ENCODE measurements around the gene FUT3.
"Not testable (repeated sequence)": the region's sequence is repeated elsewhere in the genome, so short reads cannot be mapped to it uniquely, and the experiment has no call there.

Gene FUT3

GRCh38 chr19:5848621-5849020 is 2.6 kb downstream of the FUT3 start:
- not testable (repeated sequence) for DNase-seq (ENCODE audit: low spot score)

DNA sequence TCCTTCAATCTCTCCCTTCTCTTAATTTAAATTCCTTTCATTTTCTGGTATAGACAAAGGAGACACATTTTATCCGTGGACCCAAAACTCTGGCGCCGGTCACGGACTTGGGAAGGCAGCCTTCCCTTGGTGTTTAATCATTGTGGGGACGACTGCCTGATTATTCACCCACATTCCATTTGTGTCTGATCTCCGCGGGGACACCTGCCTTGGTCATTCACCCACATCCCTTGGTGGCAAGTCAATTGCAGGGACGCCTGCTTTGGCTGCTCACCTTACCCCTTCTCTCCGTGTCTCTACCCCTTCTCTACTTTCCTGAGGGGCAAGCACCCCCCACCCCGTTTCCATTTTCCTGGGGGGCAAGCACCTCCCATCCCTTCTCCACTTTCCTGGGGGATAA is 3.4 kb downstream of the FUT3 start:
- not testable (repeated sequence) for DNase-seq (ENCODE audit: low spot score)

GRCh38 chr19:5844456-5845433 is 6.5 kb downstream of the FUT3 start:
- DNase-seq (ENCODE audit: low spot score): no peak

- DNase-seq (ENCODE audit: low spot score): no peak
Measured at GRCh38 chr19:5843295-5843927, 7.8 kb downstream of the FUT3 start.

GRCh38 chr19:5841735-5842111 is 9.5 kb downstream of the FUT3 start:
- not testable (repeated sequence) for DNase-seq (ENCODE audit: low spot score)

GRCh38 chr19:5839065-5840017 is 11.9 kb downstream of the FUT3 start, which contains the start of gene FUT6:
Gene FUT6 (minus strand): TSS chr19:5839702. CDS start chr19:5832567, 7,135 bp downstream.
- DNase-seq (ENCODE audit: low spot score): no peak

DNA sequence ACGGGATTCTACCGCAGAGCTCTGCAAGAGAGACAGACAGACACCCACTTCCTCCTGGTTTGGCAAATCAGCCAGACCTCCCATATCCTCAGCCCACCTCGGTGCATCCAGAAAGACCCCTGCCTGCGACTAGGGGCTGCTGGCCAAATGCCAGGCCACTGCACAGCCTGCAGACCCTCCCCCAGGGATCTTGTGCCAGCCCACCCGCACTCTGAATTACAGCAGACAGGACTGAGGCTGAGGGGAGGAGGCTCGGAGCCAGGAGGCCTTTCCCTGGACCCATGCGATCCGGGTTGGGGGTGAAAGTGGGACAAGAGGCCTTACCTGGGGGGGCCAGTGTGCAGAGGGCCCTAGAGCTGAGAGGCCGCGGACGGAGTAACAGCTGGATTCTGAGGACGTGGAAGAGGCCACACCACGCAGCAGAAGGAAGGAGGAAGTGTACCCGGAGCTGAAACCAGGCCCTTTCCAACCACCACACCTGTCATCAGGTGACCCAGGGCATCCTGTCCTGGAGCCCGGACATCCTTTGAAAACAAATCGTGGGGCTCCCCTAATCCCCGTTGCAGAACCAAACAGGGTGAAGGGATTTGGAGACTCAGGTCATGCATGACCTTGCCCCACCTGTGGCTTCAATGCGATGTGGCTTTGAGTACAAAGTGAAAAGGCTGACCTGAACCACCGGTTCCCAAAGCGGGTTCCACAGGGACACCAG is 12.7 kb downstream of the FUT3 start:
- DNase-seq (ENCODE audit: low spot score): no peak

- no peak for DNase-seq (ENCODE audit: low spot score)
Measured at GRCh38 chr19:5837761-5838352, 13.4 kb downstream of the FUT3 start.

GRCh38 chr19:5832527-5833216 is 18.6 kb downstream of the FUT3 start:
- no peak for DNase-seq (ENCODE audit: low spot score)

- DNase-seq (ENCODE audit: low spot score): peak; percentile 22
Measured at GRCh38 chr19:5832061-5832460, 19.2 kb downstream of the FUT3 start.

- no peak for DNase-seq (ENCODE audit: low spot score)
Measured at GRCh38 chr19:5831159-5831558, 20.1 kb downstream of the FUT3 start.

DNA sequence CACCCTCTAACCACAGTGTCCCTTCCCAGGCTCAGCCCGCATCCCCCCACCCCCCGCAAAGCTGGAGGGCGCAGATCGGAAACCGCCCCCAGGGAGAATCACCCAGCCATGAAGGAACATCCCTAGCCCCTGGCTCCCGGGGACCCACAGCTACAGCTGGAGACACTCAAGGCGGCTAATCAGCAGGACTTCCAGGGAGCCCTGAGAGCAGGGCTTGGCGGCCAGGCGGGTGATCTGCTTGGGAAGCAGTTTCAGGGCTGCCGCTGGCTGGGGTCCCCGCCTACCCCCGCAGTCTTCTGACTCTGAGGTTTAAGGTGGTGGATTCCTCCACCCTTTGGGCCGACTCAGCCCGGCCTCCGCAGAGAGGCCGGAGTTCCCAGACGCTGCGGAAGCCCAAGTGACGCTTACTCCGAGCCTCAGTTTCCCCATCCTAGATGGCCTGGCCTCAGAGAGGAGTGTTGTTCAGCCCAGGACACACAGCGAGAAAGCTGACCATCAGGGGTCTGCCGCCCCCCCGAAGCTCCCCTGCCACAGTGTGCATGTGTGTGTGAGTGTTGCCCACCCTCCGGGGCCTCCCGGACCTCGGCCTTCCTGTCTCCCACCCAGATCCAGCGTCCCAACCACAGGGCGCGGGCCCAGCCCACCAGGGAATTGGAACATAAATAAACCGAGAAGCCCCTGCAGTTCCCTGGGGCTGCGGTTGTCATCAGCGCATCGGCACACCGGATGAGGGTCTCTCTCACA is 21.5 kb downstream of the FUT3 start:
- no peak for DNase-seq (ENCODE audit: low spot score)

DNA sequence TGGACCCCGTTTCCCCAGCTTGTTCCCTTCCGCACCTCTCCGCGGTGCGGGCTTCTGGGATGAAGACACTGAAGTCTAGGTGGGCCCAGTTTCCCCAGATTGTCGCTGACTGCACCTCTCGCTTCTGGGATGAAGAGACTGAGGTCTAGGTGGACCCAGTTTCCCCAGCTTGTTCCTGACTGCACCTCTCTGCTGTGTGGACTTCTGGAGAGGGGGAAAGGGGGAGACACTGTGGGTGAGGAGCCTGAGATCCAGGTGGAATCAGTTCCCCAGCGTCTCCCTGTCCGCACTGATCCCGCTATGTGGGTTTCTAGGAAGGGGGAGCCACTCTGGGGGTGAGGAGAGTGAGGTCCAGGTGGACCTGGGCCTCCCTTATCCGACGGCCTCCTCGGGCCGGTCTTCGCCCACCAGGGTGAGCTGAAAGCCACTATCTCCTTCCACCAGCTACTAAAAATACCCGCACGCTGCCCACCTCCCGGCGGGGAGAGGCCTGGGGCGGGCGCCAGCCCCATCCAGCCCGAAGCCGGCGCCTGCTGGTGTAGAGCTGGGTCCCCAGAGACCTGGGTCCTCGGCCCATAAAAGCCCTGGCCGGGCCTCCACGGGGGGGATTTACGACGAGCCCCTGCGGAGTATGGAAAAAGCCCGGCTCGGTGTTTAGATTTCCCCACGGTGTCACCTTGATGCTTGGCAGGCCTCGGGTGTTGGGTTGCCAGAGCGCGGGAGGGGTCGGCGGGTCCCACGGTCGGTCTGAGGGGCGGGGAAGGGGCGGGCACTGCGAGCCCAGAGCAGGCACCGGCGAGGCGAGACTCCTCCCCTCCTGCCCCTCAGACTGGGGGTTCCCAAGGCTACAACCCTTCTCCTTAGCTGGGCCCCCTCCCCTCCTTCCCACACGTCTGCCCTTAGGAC is 22.3 kb downstream of the FUT3 start:
- DNase-seq (ENCODE audit: low spot score): peak; percentile 86

DNA sequence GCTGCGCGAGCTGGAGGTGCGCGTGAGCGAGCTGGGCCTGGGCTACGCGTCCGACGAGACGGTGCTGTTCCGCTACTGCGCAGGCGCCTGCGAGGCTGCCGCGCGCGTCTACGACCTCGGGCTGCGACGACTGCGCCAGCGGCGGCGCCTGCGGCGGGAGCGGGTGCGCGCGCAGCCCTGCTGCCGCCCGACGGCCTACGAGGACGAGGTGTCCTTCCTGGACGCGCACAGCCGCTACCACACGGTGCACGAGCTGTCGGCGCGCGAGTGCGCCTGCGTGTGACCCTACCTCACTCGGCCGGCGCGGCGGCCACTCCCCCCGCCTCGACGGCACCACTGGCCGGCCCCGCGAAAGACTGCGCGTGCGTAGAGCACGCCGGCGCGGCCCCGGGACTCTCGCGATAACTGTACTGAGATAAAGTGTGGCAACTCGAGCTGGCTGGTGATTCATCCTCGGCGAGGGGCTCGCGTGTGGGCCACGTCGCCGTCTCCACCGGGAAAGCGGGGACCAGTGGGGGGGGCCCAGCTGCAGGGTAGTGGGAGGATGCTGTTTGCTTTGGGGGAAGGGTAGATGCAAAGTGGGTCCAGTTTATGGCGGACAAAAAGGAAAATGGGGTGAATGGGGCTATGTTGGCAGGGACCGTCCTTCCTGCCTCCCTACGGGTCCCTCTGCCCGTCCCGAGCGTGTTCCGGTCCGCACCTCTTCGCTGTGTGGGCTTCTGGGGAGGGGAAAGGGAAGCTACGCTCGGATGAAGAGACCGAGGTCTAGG is 23.2 kb downstream of the FUT3 start:
- DNase-seq (ENCODE audit: low spot score): peak; percentile 93

DNA sequence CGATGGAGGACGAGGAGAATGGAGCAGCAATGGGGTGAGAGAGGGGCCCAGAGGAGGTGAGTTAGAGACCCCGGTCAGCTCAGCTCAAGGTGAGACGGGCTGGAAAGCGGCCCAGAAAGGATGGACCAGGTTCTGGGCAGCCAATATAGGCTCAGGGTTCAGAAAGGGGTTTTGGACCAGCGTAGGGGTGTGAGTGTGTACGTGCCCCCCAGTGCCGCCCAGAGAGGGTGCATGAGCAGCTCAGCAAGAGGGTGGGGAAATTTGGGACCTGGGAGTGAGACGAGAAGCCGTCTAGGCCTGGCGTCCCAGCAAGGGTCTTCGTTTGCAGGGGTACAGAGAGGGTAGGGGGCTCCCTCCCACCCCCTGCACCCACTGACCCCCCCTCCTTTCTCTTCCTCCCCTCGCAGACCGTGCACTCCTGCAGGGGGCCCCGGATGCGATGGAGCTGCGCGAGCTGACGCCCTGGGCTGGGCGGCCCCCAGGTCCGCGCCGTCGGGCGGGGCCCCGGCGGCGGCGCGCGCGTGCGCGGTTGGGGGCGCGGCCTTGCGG is 23.8 kb downstream of the FUT3 start:
- no peak for DNase-seq (ENCODE audit: low spot score)

- peak; percentile 85 for DNase-seq (ENCODE audit: low spot score)
Measured at GRCh38 chr19:5826531-5827341, 24.5 kb downstream of the FUT3 start.

Measured in SK-N-DZ (cell line).